Mesothelial cell of epicardium (in vitro differentiated cells): ENCODE data around the gene DKK3. TPM values are rescaled to one million over a fixed set of nuclear protein-coding genes. Genes with fewer than 3 reads are reported as not detected.

Experiments
- DNase-seq, 2 experiments: peaks; one replicate each; pipeline ENCODE4 v3.0.0; 2021; ENCODE audit warnings: low spot score in 2 of 2; ENCODE audit not compliant: unreplicated experiment in 2 of 2
- H3K27ac Mint-ChIP-seq: 2 replicates; pipeline ENCODE4 v1.8.0; 2021; ENCODE audit warnings: mixed read lengths
- H3K27me3 Mint-ChIP-seq: 2 replicates; pipeline ENCODE4 v1.8.0; 2021; ENCODE audit warnings: low read depth, mixed read lengths
- H3K36me3 Mint-ChIP-seq: 2 replicates; pipeline ENCODE4 v1.8.0; 2021; ENCODE audit warnings: mixed read lengths
- H3K4me1 Mint-ChIP-seq: 2 replicates; pipeline ENCODE4 v1.8.0; 2021; ENCODE audit warnings: mixed read lengths
- H3K4me3 Mint-ChIP-seq: 2 replicates; pipeline ENCODE4 v1.8.0; 2021; ENCODE audit warnings: mild to moderate bottlenecking, moderate library complexity, mixed read lengths
- H3K9me3 Mint-ChIP-seq: 2 replicates; pipeline ENCODE4 v1.8.0; 2021; ENCODE audit warnings: mixed read lengths
- CTCF ChIP-seq: fragments of 200-600 bp; sonication (generic); IDR thresholded peaks from one replicate; pipeline ENCODE4 v1.5.0; 2021; ENCODE audit warnings: antibody characterized with exemption; ENCODE audit not compliant: unreplicated experiment
- total RNA-seq: library from RNA; stranded (reverse); gene quantifications from 3 replicates; pipeline ENCODE4 v1.2.1, GENCODE V29; 2021

Gene DKK3
- total RNA-seq, 1 donor from 2014 or later: 29.7 TPM

GRCh38 chr11:12026331-12027211 lies 18.1 kb upstream of the DKK3 start:
- H3K4me1 Mint-ChIP-seq: peaks cover 6% of the 10 kb centered on the region
- H3K36me3 Mint-ChIP-seq: peaks cover 10% of the 10 kb centered on the region
- no peak for TF ChIP-seq CTCF
- H3K9me3 Mint-ChIP-seq: peaks cover 23% of the 10 kb centered on the region
- H3K27ac Mint-ChIP-seq: no peak overlapping the region
- no peak overlapping the region for H3K4me3 Mint-ChIP-seq
- no peaks in the 10 kb centered on the region for H3K27me3 Mint-ChIP-seq
- no peak for DNase-seq

GRCh38 chr11:12024254-12024926 lies 16.0 kb upstream of the DKK3 start:
- no peak for DNase-seq
- Mint-ChIP-seq H3K4me1 (peaks cover 20% of the 10 kb centered on the region), H3K27ac (no peak overlapping the region), H3K27me3 (no peaks in the 10 kb centered on the region), H3K4me3 (no peak overlapping the region), H3K36me3 (peaks cover 10% of the 10 kb centered on the region), H3K9me3 (peaks cover 23% of the 10 kb centered on the region)
- no peak for TF ChIP-seq CTCF

- Mint-ChIP-seq H3K4me3 (no peak overlapping the region), H3K27ac (no peak overlapping the region), H3K27me3 (no peaks in the 10 kb centered on the region), H3K9me3 (peaks cover 23% of the 10 kb centered on the region), H3K4me1 (peaks cover 22% of the 10 kb centered on the region), H3K36me3 (peaks cover 10% of the 10 kb centered on the region)
- TF ChIP-seq CTCF: no peak
- no peak for DNase-seq
These were observed 14.6 kb upstream of the DKK3 start for GRCh38 chr11:12023015-12023414.

GRCh38 chr11:12020546-12020945 lies 12.1 kb upstream of the DKK3 start:
- peaks cover 19% of the 10 kb centered on the region for H3K4me1 Mint-ChIP-seq
- TF ChIP-seq CTCF: no peak
- peaks cover 23% of the 10 kb centered on the region for H3K9me3 Mint-ChIP-seq
- no peak for DNase-seq
- H3K4me3 Mint-ChIP-seq: no peak overlapping the region
- H3K27me3 Mint-ChIP-seq: no peaks in the 10 kb centered on the region
- peaks cover 10% of the 10 kb centered on the region for H3K36me3 Mint-ChIP-seq
- H3K27ac Mint-ChIP-seq: peak overlapping the region; percentile 59

DNA sequence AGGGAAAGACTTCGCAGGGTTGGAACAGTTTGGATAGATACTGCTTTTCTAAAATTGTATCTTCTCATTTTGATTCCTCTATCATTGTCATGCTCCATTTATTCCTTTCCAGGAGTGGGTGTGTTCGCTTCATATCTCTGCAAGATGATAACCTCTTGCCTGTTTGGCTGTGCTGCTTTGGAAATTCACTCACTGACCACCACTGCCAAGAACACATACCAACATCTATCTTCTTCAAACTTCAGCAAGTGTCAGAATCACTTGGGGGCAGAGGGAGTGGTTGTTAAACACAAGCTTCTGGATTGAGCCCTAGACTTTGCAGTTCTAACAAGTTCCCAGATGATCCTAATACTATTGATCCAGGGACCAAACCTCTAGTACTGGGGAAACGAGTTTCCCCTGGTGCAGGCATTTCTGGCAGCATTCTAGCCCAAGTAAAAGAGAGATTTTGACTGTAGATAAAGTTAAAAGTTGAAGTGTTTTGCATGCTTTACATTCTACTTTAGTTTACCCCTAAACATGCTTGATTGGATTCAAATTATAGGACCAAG lies 11.5 kb upstream of the DKK3 start:
- Mint-ChIP-seq H3K27ac (peak overlapping the region; percentile 59), H3K4me3 (no peak overlapping the region), H3K9me3 (peaks cover 23% of the 10 kb centered on the region), H3K36me3 (peaks cover 10% of the 10 kb centered on the region), H3K4me1 (peaks cover 19% of the 10 kb centered on the region), H3K27me3 (no peaks in the 10 kb centered on the region)
- no peak for TF ChIP-seq CTCF
- no peak for DNase-seq
